Measurements from ENCODE around the gene FZD7. TPM values are rescaled to one million over a fixed set of nuclear protein-coding genes. Genes with fewer than 3 reads are reported as not detected.
A peak's percentile ranks its signal among the peaks of the same experiment; 100 is the strongest.

The FZD7 gene
- total RNA-seq, 1 experiment from 2014 or later: 41.4 TPM

GRCh38 chr2:202001826-202002225, 31.8 kb upstream of the FZD7 start:
- Mint-ChIP-seq H3K36me3 (ENCODE audit: insufficient read depth, unreplicated experiment) (no peaks in the 10 kb centered on the region), H3K27ac (ENCODE audit: unreplicated experiment) (no peak overlapping the region), H3K27me3 (ENCODE audit: insufficient read depth, unreplicated experiment) (no peaks in the 10 kb centered on the region), H3K4me3 (ENCODE audit: unreplicated experiment) (no peak overlapping the region), H3K4me1 (ENCODE audit: low read depth, unreplicated experiment) (peaks cover 7% of the 10 kb centered on the region), H3K9me3 (ENCODE audit: unreplicated experiment) (no peaks in the 10 kb centered on the region)
- ChIA-PET POLR2A (no interaction called here), CTCF (no interaction called here)
- H3K9me3 ChIP-seq: no peaks in the 10 kb centered on the region
- no peaks in the 10 kb centered on the region for H3K36me3 ChIP-seq (ENCODE audit: control insufficient read depth, insufficient read depth, low read length)
- H3K4me1 ChIP-seq: peaks cover 11% of the 10 kb centered on the region
- H3K4me3 ChIP-seq (ENCODE audit: low read depth, low read length): no peak overlapping the region
- H3K27me3 ChIP-seq (replicated peaks; ENCODE audit: control insufficient read depth, insufficient read depth, low read length): no peaks in the 10 kb centered on the region
- TF ChIP-seq CTCF (IDR thresholded peaks at IDR 0.05; ENCODE audit: insufficient read depth in 1 of 2, low read depth in 1 of 2, low read length in 1 of 2, severe bottlenecking in 1 of 2, unreplicated experiment in 1 of 2): no peak
- BruUV-seq (replicated peaks): no TSS peak
- intact Hi-C loops (cut with micrococcal nuclease; ENCODE audit: unreplicated experiment): no loop called here
- no peak for DNase-seq

- BruUV-seq (replicated peaks): no TSS peak
- ChIA-PET POLR2A (no interaction called here), CTCF (no interaction called here)
- Mint-ChIP-seq H3K27ac (ENCODE audit: unreplicated experiment) (no peak overlapping the region), H3K9me3 (ENCODE audit: unreplicated experiment) (no peaks in the 10 kb centered on the region), H3K4me1 (ENCODE audit: low read depth, unreplicated experiment) (peaks cover 5% of the 10 kb centered on the region), H3K27me3 (ENCODE audit: insufficient read depth, unreplicated experiment) (no peaks in the 10 kb centered on the region), H3K4me3 (ENCODE audit: unreplicated experiment) (no peak overlapping the region), H3K36me3 (ENCODE audit: insufficient read depth, unreplicated experiment) (no peaks in the 10 kb centered on the region)
- Histone ChIP-seq H3K9me3 (no peaks in the 10 kb centered on the region), H3K4me1 (peaks cover 6% of the 10 kb centered on the region), H3K27me3 (replicated peaks; ENCODE audit: control insufficient read depth, insufficient read depth, low read length) (no peaks in the 10 kb centered on the region), H3K36me3 (ENCODE audit: control insufficient read depth, insufficient read depth, low read length) (no peaks in the 10 kb centered on the region), H3K4me3 (ENCODE audit: low read depth, low read length) (no peak overlapping the region)
- intact Hi-C loops (cut with micrococcal nuclease; ENCODE audit: unreplicated experiment): no loop called here
- peak in 1 of 2 experiments; percentile 27 for DNase-seq
- TF ChIP-seq CTCF (IDR thresholded peaks at IDR 0.05; ENCODE audit: insufficient read depth in 1 of 2, low read depth in 1 of 2, low read length in 1 of 2, severe bottlenecking in 1 of 2, unreplicated experiment in 1 of 2): no peak
Observed at GRCh38 chr2:202002381-202002780, 31.3 kb upstream of the FZD7 start.

- no peaks in the 10 kb centered on the region for H3K9me3 Mint-ChIP-seq (ENCODE audit: unreplicated experiment)
- no peak for DNase-seq
- CTCF ChIA-PET: no interaction called here
- no peak overlapping the region for H3K4me3 ChIP-seq (ENCODE audit: low read depth, low read length)
- POLR2A ChIA-PET: no interaction called here
- H3K9me3 ChIP-seq: no peaks in the 10 kb centered on the region
- no peak overlapping the region for H3K4me3 Mint-ChIP-seq (ENCODE audit: unreplicated experiment)
- no peaks in the 10 kb centered on the region for H3K27me3 ChIP-seq (replicated peaks; ENCODE audit: control insufficient read depth, insufficient read depth, low read length)
- no peaks in the 10 kb centered on the region for H3K4me1 ChIP-seq
- no peak for TF ChIP-seq CTCF (IDR thresholded peaks at IDR 0.05; ENCODE audit: insufficient read depth in 1 of 2, low read depth in 1 of 2, low read length in 1 of 2, severe bottlenecking in 1 of 2, unreplicated experiment in 1 of 2)
- no peaks in the 10 kb centered on the region for H3K4me1 Mint-ChIP-seq (ENCODE audit: low read depth, unreplicated experiment)
- no peaks in the 10 kb centered on the region for H3K27me3 Mint-ChIP-seq (ENCODE audit: insufficient read depth, unreplicated experiment)
- no TSS peak for BruUV-seq (replicated peaks)
- no peaks in the 10 kb centered on the region for H3K36me3 ChIP-seq (ENCODE audit: control insufficient read depth, insufficient read depth, low read length)
- intact Hi-C loops (cut with micrococcal nuclease; ENCODE audit: unreplicated experiment): no loop called here
- no peak overlapping the region for H3K27ac Mint-ChIP-seq (ENCODE audit: unreplicated experiment)
- no peaks in the 10 kb centered on the region for H3K36me3 Mint-ChIP-seq (ENCODE audit: insufficient read depth, unreplicated experiment)
Observed at GRCh38 chr2:202005272-202005887, 28.3 kb upstream of the FZD7 start.

All from Caco-2 (cell line).